Bronchial epithelial cell (primary cell): ENCODE results near the gene CCDC124. TPM values are rescaled to one million over a fixed set of nuclear protein-coding genes. Genes with fewer than 3 reads are reported as not detected.

Experiments
- DNase-seq: peaks from one replicate; pipeline ENCODE4 v3.0.0-alpha.2; 2010; ENCODE audit warnings: low read depth
- FAIRE-seq: peaks from 2 replicates; lab custom pipeline; 2011; peaks lifted over from hg19 to GRCh38; lab: Jason Lieb, UNC
- H3K27me3 ChIP-seq: 2 replicates; pipeline ENCODE4 v1.5.1; 2011; ENCODE audit warnings: low read length; ENCODE audit not compliant: control insufficient read depth, insufficient read depth
- H3K36me3 ChIP-seq: 2 replicates; pipeline ENCODE4 v1.5.1; 2011; ENCODE audit warnings: low read length; ENCODE audit not compliant: control insufficient read depth, insufficient read depth
- H3K4me3 ChIP-seq: 2 replicates; pipeline ENCODE4 v1.5.1; 2011; ENCODE audit warnings: mild to moderate bottlenecking, low read depth, low read length, control low read depth
- CTCF ChIP-seq: IDR thresholded peaks from 2 replicates; pipeline ENCODE4 v1.5.1; 2011; ENCODE audit warnings: mild to moderate bottlenecking, moderate library complexity, low read length, control low read depth, inconsistent platforms; ENCODE audit not compliant: insufficient read depth, severe bottlenecking
- total RNA-seq: library from RNA; depleted of rRNA; stranded (reverse); fragments of >200 nt; gene quantifications from 2 replicates; pipeline ENCODE4 v1.2.1, GENCODE V29; 2014

The CCDC124 gene
- total RNA-seq, 1 donor from 2014 or later: 37.9 TPM

DNA sequence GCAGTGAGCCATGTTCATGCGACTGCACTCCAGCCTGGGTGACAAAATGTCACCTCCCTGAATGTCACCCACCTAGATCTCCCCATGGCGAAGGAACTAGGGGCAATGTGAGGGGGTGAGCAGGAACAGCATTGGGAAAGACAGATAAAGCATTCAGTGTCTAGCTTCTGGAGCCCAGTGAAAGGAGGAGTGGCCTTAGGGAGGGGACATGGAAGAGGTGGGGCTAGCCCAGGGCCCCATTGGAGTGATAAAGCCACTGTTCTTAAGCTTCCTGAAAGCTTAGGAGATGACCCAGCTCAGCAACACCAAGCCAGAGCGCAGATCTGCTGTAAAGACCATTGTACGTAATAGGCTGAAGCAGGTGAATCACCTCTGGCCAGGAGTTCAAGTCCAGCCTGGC lies 21.1 kb downstream of the CCDC124 start:
- DNase-seq (no peak), FAIRE-seq (no peak)
- H3K27me3 ChIP-seq: peaks cover 43% of the 10 kb centered on the region
- TF ChIP-seq CTCF: no peak
- H3K36me3 ChIP-seq: no peaks in the 10 kb centered on the region
- H3K4me3 ChIP-seq: no peak overlapping the region

- FAIRE-seq (no peak), DNase-seq (no peak)
- no peak for TF ChIP-seq CTCF
- Histone ChIP-seq H3K4me3 (no peak overlapping the region), H3K27me3 (peaks cover 39% of the 10 kb centered on the region), H3K36me3 (no peaks in the 10 kb centered on the region)
Observed at GRCh38 chr19:17954401-17954800, 21.6 kb downstream of the CCDC124 start.

DNA sequence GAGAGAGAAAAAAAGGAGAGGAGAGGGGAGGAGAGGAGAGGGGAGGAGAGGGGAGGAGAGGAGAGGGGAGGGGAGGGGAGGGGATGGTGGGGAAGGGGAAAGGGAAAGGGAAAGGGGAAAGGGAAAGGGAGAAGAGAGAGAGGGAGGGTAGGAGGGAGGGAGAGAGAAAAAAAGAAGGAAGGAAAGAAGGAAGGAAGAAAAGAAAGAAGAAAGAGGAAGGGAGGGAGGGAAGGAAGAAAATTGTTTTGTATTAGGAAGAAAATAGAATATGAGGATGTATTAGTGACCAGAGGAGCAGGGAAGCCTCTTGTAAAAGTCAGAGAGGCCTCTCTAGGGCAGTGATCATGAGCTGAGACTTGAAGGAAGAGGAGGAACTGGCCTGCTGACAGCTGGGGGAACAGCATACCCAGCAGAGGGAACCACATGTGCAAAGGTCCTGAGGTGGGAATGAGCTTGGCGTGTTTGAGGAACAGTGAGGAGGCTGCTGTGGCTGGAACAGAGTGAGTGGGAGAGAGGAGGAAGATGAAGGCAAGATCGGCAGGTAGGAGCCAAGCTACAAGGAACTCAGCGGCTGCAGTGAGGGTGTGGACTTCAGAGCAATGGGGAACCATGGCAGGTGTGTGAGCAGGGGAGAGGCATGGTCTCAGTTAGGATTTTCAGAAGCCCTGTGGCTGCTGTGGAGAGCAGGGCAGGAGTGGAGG lies 24.5 kb downstream of the CCDC124 start:
- TF ChIP-seq CTCF: no peak
- Histone ChIP-seq H3K36me3 (no peaks in the 10 kb centered on the region), H3K27me3 (peaks cover 14% of the 10 kb centered on the region), H3K4me3 (no peak overlapping the region)
- no peak for DNase-seq
- FAIRE-seq: no peak

GRCh38 chr19:17957885-17958284 lies 25.1 kb downstream of the CCDC124 start:
- Histone ChIP-seq H3K36me3 (no peaks in the 10 kb centered on the region), H3K4me3 (no peak overlapping the region), H3K27me3 (peaks cover 8% of the 10 kb centered on the region)
- FAIRE-seq (no peak), DNase-seq (no peak)
- TF ChIP-seq CTCF: no peak

GRCh38 chr19:17963936-17964691 lies 31.3 kb downstream of the CCDC124 start:
- FAIRE-seq: no peak
- Histone ChIP-seq H3K36me3 (no peaks in the 10 kb centered on the region), H3K27me3 (peaks cover 17% of the 10 kb centered on the region), H3K4me3 (no peak overlapping the region)
- no peak for TF ChIP-seq CTCF
- DNase-seq: no peak
